CD4-positive, alpha-beta T cell treated with Interleukin-4 for 4 hours (primary cell): ENCODE data around the gene DDX25.
A peak's percentile ranks its signal among the peaks of the same experiment; 100 is the strongest.
"Not testable (repeated sequence)": the region's sequence is repeated elsewhere in the genome, so short reads cannot be mapped to it uniquely, and the experiment has no call there.

Source experiments
- DNase-seq: peaks from one replicate; pipeline ENCODE4 v3.0.0-alpha.2; 2020

DDX25 gene

GRCh38 chr11:125903711-125904659, at the start of gene DDX25:
TSS of gene DDX25 (plus strand) at chr11:125904508. CDS start at chr11:125904518, 10 bp downstream.
- no peak for DNase-seq

GRCh38 chr11:125857670-125858069, 46.6 kb upstream of the DDX25 start:
- DNase-seq: not testable (repeated sequence)

GRCh38 chr11:125862786-125863185, 41.5 kb upstream of the DDX25 start:
- not testable (repeated sequence) for DNase-seq

DNA sequence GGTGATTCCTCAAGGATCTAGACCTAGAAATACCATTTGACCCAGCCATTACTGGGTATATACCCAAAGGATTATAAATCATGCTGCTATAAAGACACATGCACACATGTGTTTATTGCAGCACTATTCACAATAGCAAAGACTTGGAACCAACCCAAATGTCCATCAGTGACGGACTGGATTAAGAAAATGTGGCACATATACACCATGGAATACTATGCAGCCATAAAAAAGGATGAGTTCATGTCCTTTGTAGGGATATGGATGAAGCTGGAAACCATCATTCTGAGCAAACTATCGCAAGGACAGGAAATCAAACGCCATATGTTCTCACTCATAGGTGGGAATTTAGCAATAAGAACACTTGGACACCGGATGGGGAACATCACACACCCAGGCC, 39.0 kb upstream of the DDX25 start:
- DNase-seq: not testable (repeated sequence)

DNA sequence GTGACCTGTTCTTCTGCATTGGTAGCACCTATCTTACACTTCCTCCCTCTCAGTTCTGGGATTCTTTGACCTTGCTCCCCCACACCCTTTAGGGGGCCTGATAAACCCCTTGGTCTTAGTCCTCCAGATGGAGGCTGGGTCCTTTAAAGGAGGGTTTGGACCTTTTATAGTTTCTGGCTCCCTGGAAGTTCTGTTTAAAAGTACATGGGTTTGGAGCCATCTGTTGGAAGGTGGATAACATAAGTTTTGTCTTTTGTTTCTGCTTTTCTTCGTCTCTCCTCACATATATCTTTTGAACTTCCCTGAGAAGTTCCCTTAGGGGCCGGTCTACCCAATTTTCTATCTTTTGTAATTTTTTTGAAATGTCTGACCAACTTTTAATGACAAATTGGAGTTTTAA, 34.8 kb upstream of the DDX25 start:
- DNase-seq: no peak

- peak; percentile 8 for DNase-seq
Observed at GRCh38 chr11:125871391-125872137, 32.7 kb upstream of the DDX25 start.

DNA sequence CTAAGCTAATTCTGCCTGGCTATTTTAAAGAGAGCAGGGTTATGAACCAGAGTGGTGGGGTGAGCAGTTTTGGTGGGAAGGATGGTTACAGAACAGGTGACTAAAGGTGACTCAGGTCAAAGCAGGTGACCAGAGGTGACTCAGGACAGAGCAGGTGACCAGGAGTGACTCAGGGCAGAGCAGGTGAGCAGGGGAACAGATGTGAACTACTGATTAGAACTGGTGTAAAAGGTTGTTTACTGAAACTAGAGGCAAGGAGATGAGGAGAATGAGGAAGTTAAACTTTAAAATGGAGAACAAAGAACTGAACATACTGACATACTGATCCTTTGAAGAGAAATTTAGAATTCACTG, 32.2 kb upstream of the DDX25 start:
- no peak for DNase-seq

DNA sequence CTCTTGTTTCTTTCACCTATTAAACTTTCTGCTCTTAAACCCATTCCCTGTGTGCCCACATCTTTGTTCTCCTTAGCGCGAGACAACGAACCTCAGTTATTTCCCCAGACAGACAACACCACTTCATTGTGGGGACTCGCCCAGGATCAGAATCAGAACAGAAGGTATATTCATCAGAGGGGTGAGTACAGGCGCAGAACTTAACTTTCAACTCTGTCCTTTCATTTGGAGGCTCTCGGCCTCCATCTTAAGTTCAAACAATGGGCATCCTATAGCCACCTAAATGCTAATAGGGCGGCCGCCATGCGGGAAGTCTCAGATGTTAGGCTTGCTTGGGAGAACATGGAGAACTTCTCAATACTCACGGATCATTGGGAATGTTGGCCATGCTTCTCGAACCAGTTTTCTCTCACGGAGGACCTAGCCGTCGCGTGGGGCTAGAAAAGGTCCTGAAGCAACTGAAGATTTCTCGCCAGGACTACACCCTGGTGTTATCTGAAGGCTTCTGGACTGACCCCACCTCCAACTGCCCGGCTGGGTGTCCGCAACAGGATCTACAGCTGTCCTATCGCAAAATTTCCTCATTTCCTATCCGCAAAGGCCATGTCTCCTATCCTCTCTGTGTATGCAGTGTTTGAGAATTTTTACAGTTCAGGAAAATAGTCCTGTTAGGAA, 30.3 kb upstream of the DDX25 start:
- no peak for DNase-seq

DNA sequence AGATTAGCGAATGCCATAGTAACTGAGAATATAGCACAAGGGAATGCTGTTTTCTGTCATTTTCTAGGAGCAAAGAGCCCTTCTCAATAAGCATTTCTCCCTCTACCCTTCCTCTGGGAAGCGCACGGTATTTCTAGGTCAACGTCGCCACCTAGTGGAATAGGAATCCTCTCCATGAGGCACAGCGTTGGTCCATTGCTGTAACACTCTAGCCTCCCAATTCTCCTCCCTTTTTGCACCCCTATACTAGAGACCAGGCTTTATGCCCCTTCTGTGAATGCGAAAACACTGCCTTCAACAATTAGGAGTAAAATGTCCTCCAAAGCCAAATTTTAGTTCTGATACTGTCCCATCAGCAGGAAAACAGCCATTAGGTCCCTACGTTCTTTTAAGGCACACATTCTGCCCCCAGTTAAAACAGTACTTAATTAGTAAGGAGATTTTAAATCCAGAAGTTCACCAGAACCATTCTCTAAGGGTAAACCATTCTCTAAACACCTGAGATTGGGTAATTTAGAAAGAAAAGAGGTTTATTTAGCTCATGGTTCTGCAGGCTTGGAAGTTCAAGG, 29.7 kb upstream of the DDX25 start:
- DNase-seq: peak; percentile 45

DNA sequence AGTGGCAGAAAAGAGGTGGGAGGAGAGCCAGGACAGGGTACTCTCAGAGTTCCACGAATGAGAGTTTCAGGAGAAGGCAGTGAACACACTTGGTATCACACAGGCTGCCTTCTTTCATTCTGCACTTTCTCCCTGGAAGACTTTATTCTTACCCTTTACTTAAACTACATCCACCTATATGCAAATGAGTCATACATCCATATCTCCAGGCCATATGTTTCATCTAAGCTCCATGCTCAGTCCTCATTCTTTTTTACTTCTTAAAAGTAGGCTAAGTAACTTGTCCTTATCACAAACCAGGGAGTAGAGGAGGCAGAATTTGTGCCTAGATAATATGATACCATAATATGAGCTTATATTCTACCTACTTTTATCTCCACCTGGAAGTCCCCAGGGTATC, 23.0 kb upstream of the DDX25 start:
- no peak for DNase-seq

DNA sequence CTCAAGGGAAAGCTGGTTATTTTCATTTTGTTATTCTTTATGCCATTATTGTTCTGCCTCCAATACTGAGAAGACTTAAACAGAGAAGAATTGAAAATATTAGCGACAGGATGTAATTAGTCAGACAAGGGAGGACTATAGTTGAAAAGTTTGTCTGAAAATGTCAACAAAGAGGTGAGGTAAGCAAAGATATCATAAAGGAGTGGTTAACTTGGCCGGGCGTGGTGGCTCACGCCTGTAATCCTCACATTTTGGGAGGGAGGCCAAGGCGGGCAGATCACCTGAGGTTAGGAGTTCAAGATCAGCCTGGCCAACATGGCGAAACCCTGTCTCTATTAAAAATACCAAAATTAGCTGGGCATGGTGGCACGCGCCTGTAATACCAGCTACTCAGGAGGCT, 20.9 kb upstream of the DDX25 start:
- DNase-seq: no peak

- no peak for DNase-seq
Observed at GRCh38 chr11:125886997-125887372, 17.3 kb upstream of the DDX25 start.

DNA sequence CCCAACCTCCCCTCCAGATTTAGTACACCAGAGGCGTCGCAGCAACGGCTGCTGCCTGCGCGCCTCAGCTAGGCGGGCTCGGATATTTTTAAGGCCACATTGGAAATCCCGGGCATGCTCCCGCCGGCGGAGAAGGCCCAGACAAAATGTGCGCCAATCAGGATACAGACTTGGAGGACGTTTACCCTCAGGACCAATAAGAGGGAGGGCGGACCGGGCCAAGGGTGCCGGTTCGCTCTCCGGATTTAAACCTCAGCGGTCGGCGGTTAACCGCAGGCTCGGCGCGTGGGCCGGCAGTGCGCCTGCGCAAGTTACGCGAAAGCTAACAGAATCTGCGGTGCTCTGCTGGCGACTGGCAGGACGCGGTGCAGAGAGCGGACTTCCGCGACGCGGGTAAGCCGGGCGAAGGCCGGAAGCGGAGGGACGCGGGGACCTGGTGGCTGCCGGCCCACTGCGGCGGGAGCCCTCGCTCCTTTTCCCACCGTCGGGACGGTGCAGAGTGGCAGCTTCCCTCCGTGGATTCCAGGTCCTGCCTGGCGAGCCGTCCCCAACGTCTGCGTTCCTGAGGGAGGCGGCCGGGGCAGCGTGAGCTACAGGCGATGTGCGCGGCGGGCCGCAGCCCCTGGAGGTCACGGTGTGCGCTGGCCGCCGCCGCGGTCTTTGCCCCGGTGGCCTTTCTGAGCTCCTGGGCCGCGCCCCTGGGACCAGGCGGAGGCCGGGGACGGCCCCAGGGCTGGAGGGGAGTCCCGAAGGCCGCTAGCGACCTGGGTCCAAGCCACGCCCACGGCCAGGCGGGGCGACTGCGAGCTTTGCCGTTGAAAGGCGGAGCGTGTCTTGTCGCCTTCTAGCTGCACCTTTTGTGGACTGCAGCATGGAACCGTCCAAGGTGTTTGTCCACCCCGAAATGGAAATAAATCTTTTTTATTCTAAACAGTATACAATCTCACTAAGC, 16.7 kb upstream of the DDX25 start, which contains the start of gene HYLS1:
Gene HYLS1 (plus strand): TSS at position 296 of the 952 bp plus-strand sequence. CDS start 11,701 bp downstream, outside the sequence.
- DNase-seq: peak; percentile 96

GRCh38 chr11:125890447-125891100, 13.7 kb upstream of the DDX25 start:
- no peak for DNase-seq

GRCh38 chr11:125892071-125892470, 12.2 kb upstream of the DDX25 start:
- no peak for DNase-seq

- DNase-seq: no peak
Observed at GRCh38 chr11:125892994-125893393, 11.3 kb upstream of the DDX25 start.

- no peak for DNase-seq
Observed at GRCh38 chr11:125901872-125902271, 2.4 kb upstream of the DDX25 start.

- no peak for DNase-seq
Observed at GRCh38 chr11:125902277-125902926, 1.9 kb upstream of the DDX25 start.

GRCh38 chr11:125902927-125903710, 1.2 kb upstream of the DDX25 start, which contains the start of gene PUS3:
TSS of gene PUS3 (minus strand) at chr11:125903206. CDS start at chr11:125896284, 6,922 bp downstream.
- DNase-seq: peak; percentile 86

DNA sequence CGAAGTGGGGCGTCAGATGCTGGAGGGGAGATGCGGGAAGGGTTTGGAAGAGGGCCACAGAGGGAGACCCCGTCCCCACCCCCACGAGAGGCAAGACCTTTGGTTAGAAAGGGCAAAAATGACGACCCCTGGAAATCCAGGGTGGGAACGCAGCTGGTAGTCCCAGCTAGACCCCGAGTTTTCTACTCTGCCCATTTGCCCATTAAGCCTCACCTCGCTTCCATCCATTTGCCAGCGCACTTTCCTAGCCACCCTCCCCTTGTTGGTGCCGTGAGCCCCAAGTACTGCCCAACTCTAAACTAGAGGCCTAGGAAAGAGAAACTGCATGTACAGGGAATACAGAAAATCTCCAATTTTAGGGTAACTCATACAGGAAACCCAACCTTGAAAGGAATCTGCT, 370 bp downstream of the DDX25 start:
- no peak for DNase-seq
